GM19023 (cell line): ENCODE measurements around the gene RPS6KA5.
A peak's percentile ranks its signal among the peaks of the same experiment; 100 is the strongest.
"Not testable (repeated sequence)": the region's sequence is repeated elsewhere in the genome, so short reads cannot be mapped to it uniquely, and the experiment has no call there.

ENCODE experiments used
- ATAC-seq: cut with Tn5 transposase; IDR thresholded peaks from one replicate; pipeline ENCODE4 v1.9.1; 2021; ENCODE audit warnings: mild to moderate bottlenecking, moderate library complexity; ENCODE audit not compliant: unreplicated experiment

Gene RPS6KA5

GRCh38 chr14:90940318-90940962, 120.0 kb downstream of the RPS6KA5 start:
- no peak for ATAC-seq

- ATAC-seq, result not testable (repeated sequence)
Observed at GRCh38 chr14:90939252-90939795, 121.1 kb downstream of the RPS6KA5 start.

- no peak for ATAC-seq
Observed at GRCh38 chr14:90938615-90939014, 121.8 kb downstream of the RPS6KA5 start.

- no peak for ATAC-seq
Observed at GRCh38 chr14:90936757-90937440, 123.5 kb downstream of the RPS6KA5 start.

- no peak for ATAC-seq
Observed at GRCh38 chr14:90924621-90925340, 135.7 kb downstream of the RPS6KA5 start.

- no peak for ATAC-seq
Observed at GRCh38 chr14:90922141-90922540, 138.3 kb downstream of the RPS6KA5 start.

GRCh38 chr14:90911121-90911520, 149.3 kb downstream of the RPS6KA5 start:
- ATAC-seq, result no peak

- no peak for ATAC-seq
Observed at GRCh38 chr14:90907178-90907577, 153.3 kb downstream of the RPS6KA5 start.

- ATAC-seq, result peak; percentile 64
Observed at GRCh38 chr14:90905531-90905930, 154.9 kb downstream of the RPS6KA5 start.

GRCh38 chr14:90903101-90903500, 157.3 kb downstream of the RPS6KA5 start:
- ATAC-seq, result no peak

- ATAC-seq, result no peak
Observed at GRCh38 chr14:90900476-90901083, 159.9 kb downstream of the RPS6KA5 start.

GRCh38 chr14:90897022-90897421, 163.4 kb downstream of the RPS6KA5 start:
- no peak for ATAC-seq

GRCh38 chr14:90894241-90894640, 166.2 kb downstream of the RPS6KA5 start:
- no peak for ATAC-seq

- ATAC-seq, result no peak
Observed at GRCh38 chr14:90893510-90893909, 166.9 kb downstream of the RPS6KA5 start.

- no peak for ATAC-seq
Observed at GRCh38 chr14:90892970-90893369, 167.5 kb downstream of the RPS6KA5 start.

GRCh38 chr14:90891326-90891725, 169.1 kb downstream of the RPS6KA5 start:
- no peak for ATAC-seq

GRCh38 chr14:90890322-90891020, 170.0 kb downstream of the RPS6KA5 start:
- ATAC-seq, result no peak

GRCh38 chr14:90886297-90886815, 174.1 kb downstream of the RPS6KA5 start:
- no peak for ATAC-seq

GRCh38 chr14:90883782-90884181, 176.7 kb downstream of the RPS6KA5 start:
- ATAC-seq, result no peak

- ATAC-seq, result no peak
Observed at GRCh38 chr14:90883197-90883596, 177.2 kb downstream of the RPS6KA5 start.
